NCI-H2227 treated with DMSO at 0.1 percent for 48 hours (cell line): ENCODE results near the gene LRP6.
A peak's percentile ranks its signal among the peaks of the same experiment; 100 is the strongest.
"Not testable (repeated sequence)": the region's sequence is repeated elsewhere in the genome, so short reads cannot be mapped to it uniquely, and the experiment has no call there.

Experiments used
- DNase-seq: peaks from one replicate; lab custom pipeline; 2025; lab: John Stamatoyannopoulos, UW

The LRP6 gene

GRCh38 chr12:12180575-12180974 lies 86.3 kb downstream of the LRP6 start:
- no peak for DNase-seq

- no peak for DNase-seq
Observed at GRCh38 chr12:12180136-12180535, 86.7 kb downstream of the LRP6 start.

GRCh38 chr12:12178559-12178958 lies 88.3 kb downstream of the LRP6 start:
- no peak for DNase-seq

GRCh38 chr12:12176402-12176801 lies 90.4 kb downstream of the LRP6 start:
- no peak for DNase-seq

- no peak for DNase-seq
Observed at GRCh38 chr12:12171991-12172511, 94.8 kb downstream of the LRP6 start.

- DNase-seq = no peak
Observed at GRCh38 chr12:12167847-12168246, 99.0 kb downstream of the LRP6 start.

GRCh38 chr12:12166751-12167150 lies 100.1 kb downstream of the LRP6 start:
- no peak for DNase-seq

GRCh38 chr12:12159988-12160387 lies 106.9 kb downstream of the LRP6 start:
- DNase-seq = no peak

GRCh38 chr12:12158858-12159257 lies 108.0 kb downstream of the LRP6 start:
- DNase-seq = no peak

- DNase-seq = no peak
Observed at GRCh38 chr12:12157424-12157823, 109.4 kb downstream of the LRP6 start.

- no peak for DNase-seq
Observed at GRCh38 chr12:12156828-12157227, 110.0 kb downstream of the LRP6 start.

GRCh38 chr12:12156116-12156515 lies 110.7 kb downstream of the LRP6 start:
- no peak for DNase-seq

GRCh38 chr12:12153596-12153995 lies 113.2 kb downstream of the LRP6 start:
- no peak for DNase-seq

- DNase-seq = no peak
Observed at GRCh38 chr12:12147111-12147510, 119.7 kb downstream of the LRP6 start.

- not testable (repeated sequence) for DNase-seq
Observed at GRCh38 chr12:12144531-12144930, 122.3 kb downstream of the LRP6 start.

- no peak for DNase-seq
Observed at GRCh38 chr12:12141000-12141399, 125.8 kb downstream of the LRP6 start.

GRCh38 chr12:12138203-12139154 lies 128.4 kb downstream of the LRP6 start:
- no peak for DNase-seq

- DNase-seq = no peak
Observed at GRCh38 chr12:12133785-12134184, 133.1 kb downstream of the LRP6 start.

GRCh38 chr12:12133259-12133658 lies 133.6 kb downstream of the LRP6 start:
- no peak for DNase-seq

GRCh38 chr12:12128670-12129069 lies 138.2 kb downstream of the LRP6 start:
- DNase-seq = no peak

GRCh38 chr12:12127304-12127703 lies 139.5 kb downstream of the LRP6 start:
- no peak for DNase-seq

GRCh38 chr12:12126551-12126950 lies 140.3 kb downstream of the LRP6 start:
- no peak for DNase-seq

GRCh38 chr12:12123036-12123604 lies 143.7 kb downstream of the LRP6 start:
- DNase-seq = peak; percentile 40
